ENCODE results near the gene OPALIN.
"Not testable (repeated sequence)": the region's sequence is repeated elsewhere in the genome, so short reads cannot be mapped to it uniquely, and the experiment has no call there.

The OPALIN gene

DNA sequence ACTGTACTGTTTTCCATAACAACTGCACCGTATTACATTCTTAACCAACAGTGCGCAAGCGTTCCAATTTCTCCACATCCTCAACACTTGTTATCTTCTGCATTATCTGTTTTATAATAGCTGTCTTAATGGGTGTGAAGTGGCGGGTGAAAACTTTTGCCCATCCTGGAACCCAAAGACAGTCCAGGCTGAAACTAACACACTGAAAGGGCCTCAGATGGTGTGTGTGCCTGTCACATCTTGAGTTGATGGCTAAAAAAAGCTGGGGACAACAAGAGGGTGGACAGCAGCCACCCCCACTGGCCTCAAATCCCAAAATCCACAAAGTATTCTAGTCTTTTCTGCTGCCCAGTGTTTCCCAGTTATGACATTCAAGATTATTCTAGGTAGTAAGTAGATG, 19.4 kb downstream of the OPALIN start:
- no peak for DNase-seq (ENCODE audit: low read depth in 3 of 3, low spot score in 1 of 3)

- DNase-seq (ENCODE audit: low read depth in 3 of 3, low spot score in 1 of 3) = no peak
Observed at GRCh38 chr10:96338279-96338925, 20.4 kb downstream of the OPALIN start.

DNA sequence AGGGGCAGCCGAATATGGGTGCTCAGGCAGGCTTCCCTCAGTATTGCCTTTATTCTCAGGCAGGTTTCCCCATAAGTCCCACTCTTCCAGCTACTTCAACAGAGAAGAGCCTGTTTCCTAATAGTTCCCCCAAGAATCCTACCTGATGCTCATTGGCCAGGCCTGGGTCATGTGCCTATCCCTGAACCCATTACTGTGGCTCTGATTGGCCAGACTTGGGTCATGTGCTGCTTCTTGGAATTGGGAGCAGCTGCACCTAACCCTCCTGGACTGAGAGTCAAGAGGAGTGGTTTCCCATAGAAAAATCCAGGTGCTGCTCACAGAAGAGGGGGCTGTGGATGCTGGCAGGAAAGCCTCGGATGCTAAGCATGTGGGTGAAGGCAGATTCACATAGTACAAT, 21.7 kb downstream of the OPALIN start:
- DNase-seq (ENCODE audit: low read depth in 3 of 3, low spot score in 1 of 3) = no peak

DNA sequence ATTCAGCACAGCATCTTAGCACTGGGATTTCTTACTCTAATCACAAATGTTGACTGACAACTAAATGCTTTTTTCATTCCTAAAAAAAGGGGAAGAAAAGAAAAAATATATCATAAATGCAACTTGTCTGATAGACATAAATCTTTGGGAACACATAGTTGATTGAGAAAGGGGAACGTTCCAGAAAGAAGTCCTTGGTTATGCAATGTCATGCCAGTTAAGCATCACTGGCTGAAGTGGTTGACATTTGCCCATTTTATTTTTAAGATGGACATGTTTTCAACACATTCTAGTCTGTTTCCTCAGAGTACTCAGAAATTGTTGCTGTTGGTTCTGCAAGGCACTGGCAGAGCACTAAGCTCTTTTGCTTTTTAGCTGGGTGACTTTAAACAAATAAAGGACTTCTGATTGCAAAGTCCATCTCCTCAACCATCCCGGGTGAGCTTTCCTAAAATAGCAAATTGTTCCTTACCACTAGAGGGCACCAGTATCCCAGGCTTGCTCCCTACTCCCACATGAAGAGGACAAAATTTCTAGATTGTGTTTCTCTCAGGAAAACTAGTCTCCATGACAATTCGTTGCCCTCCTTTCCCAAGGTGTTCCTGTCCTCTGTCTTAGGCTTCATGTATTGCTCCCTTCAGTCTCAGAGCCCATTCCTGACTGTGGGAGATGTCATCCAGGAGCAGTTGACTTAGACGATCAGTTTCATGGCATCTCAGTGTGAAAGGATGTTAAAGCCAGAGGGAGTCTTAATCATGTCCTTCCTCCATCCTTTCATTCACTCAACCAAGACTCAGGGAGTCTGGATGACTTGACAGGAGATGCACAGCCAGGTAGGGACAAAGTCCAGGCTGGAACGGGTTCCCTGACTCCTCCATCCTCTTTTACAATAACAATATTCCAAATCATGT, 23.9 kb downstream of the OPALIN start:
- no peak for DNase-seq (ENCODE audit: low read depth in 3 of 3, low spot score in 1 of 3)

- no peak for DNase-seq (ENCODE audit: low read depth in 3 of 3, low spot score in 1 of 3)
Observed at GRCh38 chr10:96333101-96333500, 25.7 kb downstream of the OPALIN start.

DNA sequence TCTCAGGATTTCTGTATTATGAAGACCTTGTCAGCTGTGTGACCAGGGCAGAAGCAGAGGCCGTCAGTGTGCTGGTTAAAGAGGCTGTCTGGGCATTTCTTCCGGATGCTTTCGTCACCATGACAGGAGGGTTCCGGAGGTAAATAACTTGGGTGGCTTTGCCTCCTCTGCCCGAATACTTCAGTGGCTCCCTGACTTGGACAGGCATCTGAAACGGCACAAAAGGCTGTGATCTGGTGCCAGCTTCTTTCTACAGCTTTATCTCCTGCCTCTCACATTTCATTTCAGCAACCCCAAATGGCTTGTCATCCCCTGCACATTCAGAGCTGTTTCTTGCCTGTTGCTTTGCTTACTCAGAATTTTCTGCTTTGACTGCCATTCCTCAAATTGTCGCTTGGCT, 31.3 kb downstream of the OPALIN start:
- DNase-seq (ENCODE audit: low read depth in 3 of 3, low spot score in 1 of 3) = no peak

DNA sequence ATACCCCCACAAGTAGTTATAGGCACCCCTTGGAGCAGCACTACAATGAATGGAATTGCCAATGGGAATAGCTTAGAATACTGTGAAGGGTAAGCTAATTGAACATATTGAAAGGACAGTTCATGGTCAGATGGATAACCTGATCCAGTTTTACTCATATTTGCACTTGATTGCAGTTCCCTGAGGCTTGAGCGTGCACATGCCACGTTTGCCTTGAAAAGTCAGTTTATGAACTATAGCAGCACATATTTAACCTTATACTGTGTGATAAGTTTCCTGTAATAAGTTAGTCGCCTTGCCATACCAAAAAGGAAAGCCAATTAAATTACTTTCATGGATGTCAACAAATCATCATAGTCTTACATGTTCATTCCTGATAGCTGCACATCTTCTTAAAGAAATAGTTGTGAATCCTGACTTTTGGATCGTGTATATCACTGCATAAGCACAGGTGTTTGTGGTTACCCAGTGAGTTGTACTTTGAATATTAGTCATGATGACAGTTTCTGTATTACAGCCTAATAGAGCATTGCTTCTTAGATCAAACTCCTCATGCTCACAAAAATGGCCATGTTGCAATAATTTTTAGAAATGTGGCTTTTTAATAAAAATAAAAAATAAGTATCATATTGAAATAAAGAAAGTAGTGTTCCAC, 33.0 kb downstream of the OPALIN start:
- DNase-seq (ENCODE audit: low read depth in 3 of 3, low spot score in 1 of 3) = no peak

DNA sequence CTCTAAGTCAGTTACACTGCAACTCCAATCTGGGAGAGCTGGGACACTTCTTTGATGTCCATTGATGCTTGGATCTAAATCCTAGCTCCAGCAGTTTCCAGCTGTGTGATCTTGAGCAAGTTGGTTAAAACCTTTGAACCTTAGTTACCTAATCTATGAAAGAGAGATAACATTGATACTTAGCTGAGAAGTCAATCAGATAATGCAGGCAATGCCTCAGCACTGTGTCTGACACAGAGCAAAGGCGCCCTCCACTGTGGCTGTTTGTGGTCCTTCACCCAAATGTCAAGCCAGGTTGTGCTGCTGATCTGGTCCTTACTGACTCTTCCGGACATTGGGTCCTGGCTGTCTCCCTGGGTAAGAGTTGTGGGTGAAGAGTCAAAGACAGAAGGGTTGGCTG, 34.4 kb downstream of the OPALIN start:
- no peak for DNase-seq (ENCODE audit: low read depth in 3 of 3, low spot score in 1 of 3)

GRCh38 chr10:96322275-96322674, 36.5 kb downstream of the OPALIN start:
- DNase-seq (ENCODE audit: low read depth in 3 of 3, low spot score in 1 of 3) = no peak

GRCh38 chr10:96321822-96322221, 37.0 kb downstream of the OPALIN start:
- no peak for DNase-seq (ENCODE audit: low read depth in 3 of 3, low spot score in 1 of 3)

GRCh38 chr10:96319754-96320474, 38.9 kb downstream of the OPALIN start:
- DNase-seq (ENCODE audit: low read depth in 3 of 3, low spot score in 1 of 3) = no peak

GRCh38 chr10:96317067-96317833, 41.6 kb downstream of the OPALIN start:
- no peak for DNase-seq (ENCODE audit: low read depth in 3 of 3, low spot score in 1 of 3)

DNA sequence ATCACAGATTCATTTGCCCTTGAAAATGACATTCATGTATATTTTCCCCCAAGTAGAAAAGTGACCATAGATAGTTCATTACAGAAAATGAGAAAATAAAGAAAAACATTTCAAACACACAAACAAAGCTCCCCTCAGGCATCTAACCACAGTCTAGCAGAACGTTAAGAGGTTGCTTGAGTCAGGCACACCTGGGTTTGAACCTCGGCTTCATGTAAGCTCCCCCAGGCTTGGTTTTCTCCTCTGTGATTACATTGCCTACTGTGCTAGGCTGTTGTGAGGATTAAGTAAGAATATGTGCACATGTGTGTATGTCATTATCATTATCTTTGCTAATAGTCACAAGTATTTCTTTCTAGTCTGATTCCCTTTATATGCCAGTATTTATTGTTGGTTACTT, 45.5 kb downstream of the OPALIN start:
- no peak for DNase-seq (ENCODE audit: low read depth in 3 of 3, low spot score in 1 of 3)

GRCh38 chr10:96311180-96311715, 47.6 kb downstream of the OPALIN start:
- DNase-seq (ENCODE audit: low read depth in 3 of 3, low spot score in 1 of 3) = no peak

GRCh38 chr10:96310321-96310669, 48.5 kb downstream of the OPALIN start:
- no peak for DNase-seq (ENCODE audit: low read depth in 3 of 3, low spot score in 1 of 3)

DNA sequence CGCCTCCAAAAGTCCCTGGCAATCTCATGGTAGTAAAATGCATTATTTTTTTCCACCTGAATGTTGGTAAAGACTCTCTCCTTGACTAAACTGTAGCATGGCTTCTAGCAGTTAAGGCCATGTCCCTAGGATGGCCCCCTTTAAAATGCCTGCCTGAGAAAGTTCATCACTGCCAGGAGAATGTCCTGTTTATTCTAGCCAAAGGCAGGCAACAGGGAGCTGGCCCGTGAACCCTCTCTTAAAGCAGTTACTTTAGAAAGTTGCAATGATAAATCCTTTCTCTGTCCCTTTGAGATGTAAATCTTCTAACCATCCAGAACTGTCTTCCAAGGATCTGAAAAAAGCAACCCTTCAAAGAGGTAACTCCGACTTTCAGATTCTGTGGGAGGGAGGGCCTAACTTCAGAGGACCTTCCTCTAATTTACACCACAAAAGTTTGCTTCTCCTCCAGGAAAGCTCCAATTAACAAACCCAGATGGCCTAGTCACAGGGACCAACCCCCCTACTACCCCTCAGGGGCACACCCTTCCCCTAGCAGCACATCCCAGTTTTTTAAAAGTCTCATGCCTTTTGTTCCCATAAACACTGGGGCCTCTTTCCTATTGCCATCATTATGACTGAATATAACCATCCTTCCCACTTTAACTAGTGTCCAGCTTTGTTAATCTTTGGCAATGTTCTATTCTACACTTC, 49.0 kb downstream of the OPALIN start:
- DNase-seq (ENCODE audit: low read depth in 3 of 3, low spot score in 1 of 3) = no peak

- not testable (repeated sequence) for DNase-seq (ENCODE audit: low read depth in 3 of 3, low spot score in 1 of 3)
Observed at GRCh38 chr10:96308854-96309253, 49.9 kb downstream of the OPALIN start.

DNA sequence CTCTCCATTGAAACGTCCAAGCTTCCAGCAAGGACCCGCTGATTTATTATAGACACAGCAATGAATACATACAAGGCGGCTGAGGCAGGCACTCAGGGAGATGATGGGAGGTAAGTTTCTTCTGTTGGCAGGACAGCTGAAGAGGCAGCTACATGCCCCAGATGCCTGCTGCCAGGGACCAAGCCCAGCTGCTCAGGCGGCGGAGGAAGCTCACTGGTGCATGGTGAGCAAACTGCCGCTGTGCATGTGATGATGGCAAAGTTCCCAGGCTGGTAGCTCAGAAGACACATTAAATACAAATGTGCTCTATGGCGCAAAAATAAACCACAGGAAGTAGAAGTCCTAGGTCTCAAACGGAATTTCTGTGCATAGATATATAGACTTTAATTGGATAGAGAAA, 52.3 kb downstream of the OPALIN start:
- no peak for DNase-seq (ENCODE audit: low read depth in 3 of 3, low spot score in 1 of 3)

- DNase-seq (ENCODE audit: low read depth in 3 of 3, low spot score in 1 of 3) = no peak
Observed at GRCh38 chr10:96305019-96305418, 53.8 kb downstream of the OPALIN start.

GRCh38 chr10:96304230-96304629, 54.6 kb downstream of the OPALIN start, which contains the start of gene DNTT:
TSS of gene DNTT (plus strand) at chr10:96304434. CDS start at chr10:96304498, 64 bp downstream.
- no peak for DNase-seq (ENCODE audit: low read depth in 3 of 3, low spot score in 1 of 3)

Data from stimulated activated CD4-positive, alpha-beta T cell treated with anti-CD3 and anti-CD28 coated beads, TNF-alpha, amount 100 ng/mL, for 1 hour (primary cell).